Hair follicle dermal papilla cell (primary cell): Measurements from ENCODE around the gene TYSND1. TPM values are rescaled to one million over a fixed set of nuclear protein-coding genes. Genes with fewer than 3 reads are reported as not detected.

Experiments
- total RNA-seq: library from RNA; depleted of rRNA; stranded (reverse); fragments of >200 nt; gene quantifications from 2 replicates; pipeline ENCODE4 v1.2.3, GENCODE V29; 2012

Gene TYSND1, protein sequence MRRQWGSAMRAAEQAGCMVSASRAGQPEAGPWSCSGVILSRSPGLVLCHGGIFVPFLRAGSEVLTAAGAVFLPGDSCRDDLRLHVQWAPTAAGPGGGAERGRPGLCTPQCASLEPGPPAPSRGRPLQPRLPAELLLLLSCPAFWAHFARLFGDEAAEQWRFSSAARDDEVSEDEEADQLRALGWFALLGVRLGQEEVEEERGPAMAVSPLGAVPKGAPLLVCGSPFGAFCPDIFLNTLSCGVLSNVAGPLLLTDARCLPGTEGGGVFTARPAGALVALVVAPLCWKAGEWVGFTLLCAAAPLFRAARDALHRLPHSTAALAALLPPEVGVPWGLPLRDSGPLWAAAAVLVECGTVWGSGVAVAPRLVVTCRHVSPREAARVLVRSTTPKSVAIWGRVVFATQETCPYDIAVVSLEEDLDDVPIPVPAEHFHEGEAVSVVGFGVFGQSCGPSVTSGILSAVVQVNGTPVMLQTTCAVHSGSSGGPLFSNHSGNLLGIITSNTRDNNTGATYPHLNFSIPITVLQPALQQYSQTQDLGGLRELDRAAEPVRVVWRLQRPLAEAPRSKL
- 10.7 and 11.9 TPM in 2 replicates for total RNA-seq

DNA sequence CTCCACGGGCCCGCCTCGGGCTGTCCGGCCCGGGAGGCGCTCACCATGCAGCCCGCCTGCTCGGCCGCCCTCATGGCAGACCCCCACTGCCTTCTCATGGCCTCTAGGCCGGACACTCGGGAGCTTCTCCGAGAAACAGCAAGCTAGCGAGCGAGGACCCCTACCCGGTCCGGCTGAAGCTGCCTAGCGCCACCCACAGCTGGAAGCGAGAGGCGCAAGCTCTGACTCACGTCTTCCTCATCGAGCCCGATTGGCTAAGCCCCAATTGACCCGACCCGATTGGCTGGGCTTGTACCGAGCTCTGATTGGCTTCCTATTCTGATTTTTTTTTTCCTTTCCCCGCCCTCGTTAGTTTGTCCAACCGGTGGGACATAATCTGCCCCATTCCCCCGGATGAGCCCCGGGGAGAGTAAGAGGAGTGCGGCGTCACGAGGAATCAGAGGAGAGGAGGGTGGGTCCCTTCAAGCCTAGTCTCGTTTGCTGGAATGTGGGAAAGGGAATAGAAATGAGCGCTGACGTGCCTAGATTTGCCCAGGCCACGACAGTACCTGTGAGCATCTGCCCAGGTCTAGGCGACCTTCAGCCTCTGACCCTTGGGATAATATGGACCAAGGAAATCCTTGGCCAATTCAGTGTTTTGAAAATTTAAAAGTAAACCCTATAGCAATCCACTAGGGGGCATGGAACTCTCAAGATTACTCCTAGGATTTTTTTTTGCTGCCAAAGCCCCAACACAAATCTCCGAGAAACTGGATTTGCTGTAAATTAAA, at the start of gene TYSND1:
TSS of gene TYSND1 (minus strand) at position 212 of the 770 bp plus-strand sequence. CDS start at position 98, 114 bp downstream.

DNA sequence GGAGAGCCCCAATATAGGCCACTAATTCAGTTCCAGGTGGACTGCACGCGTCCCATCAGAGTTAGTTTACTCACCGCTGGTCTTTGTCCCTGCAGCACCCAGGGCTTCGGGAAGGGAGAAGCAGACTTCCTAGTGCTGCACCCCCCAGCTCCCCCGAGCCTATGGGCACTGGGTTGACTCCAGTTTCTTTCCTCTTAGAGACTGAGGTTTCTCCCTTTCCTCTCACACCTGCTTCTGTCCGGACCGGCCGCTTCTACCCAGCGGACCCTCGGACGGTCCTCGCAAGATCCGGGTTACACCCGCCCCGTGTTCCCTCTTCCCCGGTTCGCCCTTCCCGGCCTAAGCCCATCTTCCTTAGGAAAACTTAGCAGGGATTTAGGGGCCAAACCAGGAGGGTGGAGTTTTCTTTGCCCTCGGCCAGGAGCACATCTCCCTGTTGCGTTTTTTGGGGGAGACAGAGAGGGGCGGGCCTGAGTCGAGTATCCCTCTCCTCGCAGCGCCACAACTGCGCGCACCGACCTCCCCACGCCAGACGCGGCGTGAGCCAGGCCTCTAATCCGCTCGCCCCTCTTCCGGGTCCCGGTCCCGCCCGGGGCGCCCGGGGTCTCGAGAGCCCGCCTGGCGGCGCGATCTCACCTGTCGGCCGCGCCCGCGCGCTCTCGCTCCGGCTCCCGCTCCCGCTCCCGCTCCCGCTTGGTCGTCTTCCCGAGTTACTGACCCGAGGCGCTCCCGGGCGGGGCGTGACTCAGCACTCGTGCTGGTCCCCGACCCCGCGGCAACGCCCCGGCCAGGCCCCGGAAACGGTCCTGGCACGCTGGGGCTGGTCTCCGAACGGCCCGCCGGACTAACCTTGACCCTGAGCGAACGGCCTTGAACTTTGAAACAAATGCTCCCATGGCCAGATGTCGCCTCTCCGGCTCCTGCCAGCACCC, 14.1 kb downstream of the TYSND1 start, which contains the start of gene AIFM2:
TSS of gene AIFM2 (minus strand) at position 728 of the 932 bp plus-strand sequence. CDS start 8,741 bp downstream, outside the sequence.

Other genes with a start within 250 kb of the TYSND1 start
- gene MACROH2A2, start 93.9 kb downstream of the TYSND1 start, total RNA-seq: 10.2 and 11.8 TPM in 2 replicates
- 9.2 and 12.2 TPM in 2 replicates for gene AIFM2, start 13.9 kb downstream of the TYSND1 start, total RNA-seq
- 260 and 285 TPM in 2 replicates for gene SAR1A, start 23.8 kb upstream of the TYSND1 start, total RNA-seq
- 138 and 158 TPM in 2 replicates for gene PPA1, start 86.7 kb upstream of the TYSND1 start, total RNA-seq
- gene NPFFR1, start 137.3 kb upstream of the TYSND1 start, total RNA-seq: not detected in 2 replicates
- 3.8 and 4.7 TPM in 2 replicates for gene LRRC20, start 235.9 kb upstream of the TYSND1 start, total RNA-seq